HepG2 (cell line): ENCODE data around the gene UBTF. TPM values are rescaled to one million over a fixed set of nuclear protein-coding genes. Genes with fewer than 3 reads are reported as not detected.

ENCODE experiments used
- ATF7-NPFF ChIP-seq: sonication (generic); formaldehyde crosslinking; IDR thresholded peaks from 2 replicates; pipeline ENCODE4 v1.8.1; 2023; ENCODE audit warnings: mild to moderate bottlenecking, low read depth, missing genetic modification reagents, moderate library complexity
- CREM ChIP-seq, 2 experiments: sonication (generic) in 1 of 2; formaldehyde crosslinking in 1 of 2; IDR thresholded peaks; 2 replicates each; pipeline versions ENCODE4 v1.4.0 to v1.6.1; 2016 to 2020; ENCODE audit warnings: antibody characterized with exemption in 1 of 2, mild to moderate bottlenecking in 1 of 2, missing genetic modification reagents in 1 of 2
- DRAP1 ChIP-seq: IDR thresholded peaks from 2 replicates; pipeline ENCODE4 v1.6.1; 2016; ENCODE audit warnings: missing genetic modification reagents, missing compliant biosample characterization
- FOXP4 ChIP-seq: sonication (generic); formaldehyde crosslinking; IDR thresholded peaks from 2 replicates; pipeline ENCODE4 v1.4.0; 2020; ENCODE audit warnings: missing genetic modification reagents
- HOXA3 ChIP-seq: sonication (generic); formaldehyde crosslinking; IDR thresholded peaks from 2 replicates; pipeline ENCODE4 v1.5.0; 2020; ENCODE audit warnings: missing genetic modification reagents
- KAT8 ChIP-seq: IDR thresholded peaks from 2 replicates; pipeline ENCODE4 v1.6.1; 2016; ENCODE audit warnings: missing genetic modification reagents, missing compliant biosample characterization
- KDM3A ChIP-seq: IDR thresholded peaks from 2 replicates; pipeline ENCODE4 v1.6.1; 2018; ENCODE audit warnings: low read depth, missing compliant biosample characterization
- NFIB ChIP-seq: sonication (generic); formaldehyde crosslinking; IDR thresholded peaks from 2 replicates; pipeline ENCODE4 v1.9.0; 2021; ENCODE audit warnings: missing genetic modification reagents, mild to moderate bottlenecking, borderline replicate concordance
- PAF1 ChIP-seq: IDR thresholded peaks from 2 replicates; pipeline ENCODE4 v1.6.1; 2016; ENCODE audit warnings: missing genetic modification reagents, missing compliant biosample characterization
- PRDM4 ChIP-seq: sonication (generic); formaldehyde crosslinking; IDR thresholded peaks from 2 replicates; pipeline ENCODE4 v1.9.0; 2021; ENCODE audit warnings: missing genetic modification reagents, borderline replicate concordance
- RFX1 ChIP-seq: fragments of 450-650 bp; IDR thresholded peaks from 2 replicates; pipeline ENCODE4 v1.6.1; 2017
- SKI ChIP-seq: fragments of 450-650 bp; IDR thresholded peaks from one replicate; pipeline ENCODE4 v1.6.1; 2018; ENCODE audit warnings: mild to moderate bottlenecking; ENCODE audit not compliant: partially characterized antibody
- SP5 ChIP-seq: IDR thresholded peaks from 2 replicates; pipeline ENCODE4 v1.6.1; 2016; ENCODE audit warnings: low read depth, borderline replicate concordance
- SRSF9 ChIP-seq: fragments of 200-400 bp; formaldehyde crosslinking; IDR thresholded peaks from 2 replicates; pipeline ENCODE4 v1.6.1; 2018; ENCODE audit warnings: borderline replicate concordance, mild to moderate bottlenecking, low read depth, low read length; ENCODE audit not compliant: insufficient read depth, poor library complexity, severe bottlenecking
- ZFP36 ChIP-seq: fragments of 150-350 bp; IDR thresholded peaks from 2 replicates; pipeline ENCODE4 v1.6.1; 2018; ENCODE audit warnings: borderline replicate concordance, low read length, low read depth; ENCODE audit not compliant: partially characterized antibody
- ZMYM3 ChIP-seq: sonication (generic); formaldehyde crosslinking; IDR thresholded peaks from 2 replicates; pipeline ENCODE4 v1.5.1; 2020; ENCODE audit warnings: mild to moderate bottlenecking, missing genetic modification reagents
- ZNF24 ChIP-seq: fragments of 450-650 bp; IDR thresholded peaks from 2 replicates; pipeline ENCODE4 v1.6.1; 2017; ENCODE audit warnings: antibody characterized with exemption, mild to moderate bottlenecking
- ZNF792 ChIP-seq: IDR thresholded peaks from 2 replicates; pipeline ENCODE4 v1.6.1; 2016
- ZXDC ChIP-seq: sonication (generic); formaldehyde crosslinking; IDR thresholded peaks from 2 replicates; pipeline ENCODE4 v1.5.0; 2020; ENCODE audit warnings: mild to moderate bottlenecking, missing genetic modification reagents
- polyA plus RNA-seq, 8 experiments: library from polyadenylated mRNA; depleted of rRNA in 3 of 8; stranded (reverse) in 7 of 8; unstranded in 1 of 8; fragments of >200 nt; fragmentation: Illumina TruSeq in 4 of 8; extraction: Trizol in 4 of 8; gene quantifications; 2 replicates each; pipeline versions ENCODE4 v1.2.1 to v1.2.3, GENCODE V29; 2011 to 2016; ENCODE audit warnings: low read depth in 4 of 8, missing spikeins in 1 of 8, mixed read lengths in 1 of 8; ENCODE audit not compliant: insufficient read depth in 1 of 8
- total RNA-seq, 5 experiments: library from RNA; depleted of rRNA; stranded (reverse); fragments of >200 nt; fragmentation: Illumina TruSeq; extraction: Trizol; gene quantifications; 2 replicates each; pipeline ENCODE4 v1.2.3, GENCODE V29; 2016; ENCODE audit warnings: low read depth in 1 of 5

The UBTF gene
- total and polyA plus RNA-seq, 2 of the 13 experiments (the other 11 are each of a cell fraction or from before 2014, with no cell fraction given): 15.2 to 60.9 TPM

GRCh38 chr17:44199553-44200477 is 19.7 kb downstream of the UBTF start, which contains the start of gene ATXN7L3 (continued):
- TF ChIP-seq ZFP36: no peak
- peak; percentile 71; the same call in 1 of the 2 replicates for TF ChIP-seq CREM (IDR thresholded peaks at IDR 0.05)
- no peak for TF ChIP-seq CREM (CRISPR knock-in tag; IDR thresholded peaks at IDR 0.05)
- no peak for TF ChIP-seq PRDM4 (CRISPR knock-in tag)
- TF ChIP-seq SRSF9: no peak
- no peak for TF ChIP-seq PAF1
- 0 out of 2 replicates have a peak, but pooled peaks have one; percentile 17 for TF ChIP-seq KDM3A (CRISPR knock-in tag)
- no peak; the same call in 1 of the 2 replicates for TF ChIP-seq ATF7-NPFF
- TF ChIP-seq SKI: no peak
- TF ChIP-seq ZNF24: no peak
- no peak; the same call in none of the 2 replicates for TF ChIP-seq KAT8 (CRISPR knock-in tag)
- peak; percentile 89 for TF ChIP-seq SP5 (CRISPR knock-in tag)
- 0 out of 2 replicates have a peak, but pooled peaks have one; percentile 11 for TF ChIP-seq FOXP4
- TF ChIP-seq HOXA3 (CRISPR knock-in tag): peak; percentile 68; the same call in 1 of the 2 replicates
- TF ChIP-seq RFX1: no peak
- TF ChIP-seq ZXDC (CRISPR knock-in tag): no peak
- TF ChIP-seq ZNF792 (CRISPR knock-in tag): no peak
- no peak for TF ChIP-seq NFIB (CRISPR knock-in tag)
- peak; percentile 68 for TF ChIP-seq DRAP1 (CRISPR knock-in tag)
- no peak for TF ChIP-seq ZMYM3
